AG04450 (cell line): ENCODE measurements around the gene PPP1R15A. TPM values are rescaled to one million over a fixed set of nuclear protein-coding genes. Genes with fewer than 3 reads are reported as not detected.
"Not testable (repeated sequence)": the region's sequence is repeated elsewhere in the genome, so short reads cannot be mapped to it uniquely, and the experiment has no call there.

Experiments used
- CTCF ChIA-PET: fragments of 300-600, 350-600 bp; formaldehyde crosslinking; extraction: SDS; loops from one replicate; lab custom pipeline; 2022; ENCODE audit warnings: antibody characterized with exemption, inconsistent platforms; lab: Charles Lee
- POLR2A ChIA-PET: fragments of 350-600 bp; formaldehyde crosslinking; extraction: SDS; loops from one replicate; lab custom pipeline; 2021; ENCODE audit warnings: antibody characterized with exemption, inconsistent platforms; lab: Yijun Ruan, JAX
- DNase-seq: peaks from one replicate; pipeline ENCODE4 v3.0.0-alpha.2; 2011; ENCODE audit warnings: low read depth, low spot score
- H3K27ac ChIP-seq: one replicate; pipeline ENCODE4 v1.5.1; 2012; ENCODE audit warnings: low read depth, low read length, control low read depth
- H3K27me3 ChIP-seq: one replicate; pipeline ENCODE4 v1.6.0; 2012; ENCODE audit warnings: low read length; ENCODE audit not compliant: control insufficient read depth, insufficient read depth
- H3K4me3 ChIP-seq: 2 replicates; pipeline ENCODE4 v1.5.1; 2011; ENCODE audit warnings: mild to moderate bottlenecking, low read depth, low read length, control low read depth
- H3K9me3 ChIP-seq: 2 replicates; pipeline ENCODE4 v1.5.1; 2012; ENCODE audit warnings: low read length; ENCODE audit not compliant: control insufficient read depth, insufficient read depth
- CTCF ChIP-seq: IDR thresholded peaks from 2 replicates; pipeline ENCODE4 v1.5.1; 2011; ENCODE audit warnings: low read depth, low read length, control low read depth, inconsistent platforms
- polyA plus RNA-seq: library from polyadenylated mRNA; depleted of rRNA; stranded (reverse); fragments of >200 nt; gene quantifications from 2 replicates; pipeline ENCODE4 v1.2.3, GENCODE V29; 2011

The PPP1R15A gene
- polyA plus RNA-seq, 1 experiment = 36.5 TPM

GRCh38 chr19:48883726-48884125 lies 11.5 kb downstream of the PPP1R15A start:
- Histone ChIP-seq H3K27me3 (no peaks in the 10 kb centered on the region), H3K27ac (no peak overlapping the region), H3K4me3 (no peak overlapping the region), H3K9me3 (peaks cover 7% of the 10 kb centered on the region)
- TF ChIP-seq CTCF = no peak
- CTCF ChIA-PET = no interaction called here
- DNase-seq = no peak
- POLR2A ChIA-PET = no interaction called here

GRCh38 chr19:48887861-48888612 lies 15.8 kb downstream of the PPP1R15A start:
- Histone ChIP-seq H3K9me3 (peaks cover 3% of the 10 kb centered on the region; the same call in 1 of the 2 replicates), H3K27me3 (no peaks in the 10 kb centered on the region), H3K27ac (no peak overlapping the region), H3K4me3 (no peak overlapping the region)
- no peak for DNase-seq
- CTCF ChIA-PET = no interaction called here
- POLR2A ChIA-PET = interaction anchor here (1.2 kb wide), 1 partner anchor 16 kb away, joined by 5 read pairs; the partner anchor contains the start of gene PPP1R15A
- TF ChIP-seq CTCF = no peak

DNA sequence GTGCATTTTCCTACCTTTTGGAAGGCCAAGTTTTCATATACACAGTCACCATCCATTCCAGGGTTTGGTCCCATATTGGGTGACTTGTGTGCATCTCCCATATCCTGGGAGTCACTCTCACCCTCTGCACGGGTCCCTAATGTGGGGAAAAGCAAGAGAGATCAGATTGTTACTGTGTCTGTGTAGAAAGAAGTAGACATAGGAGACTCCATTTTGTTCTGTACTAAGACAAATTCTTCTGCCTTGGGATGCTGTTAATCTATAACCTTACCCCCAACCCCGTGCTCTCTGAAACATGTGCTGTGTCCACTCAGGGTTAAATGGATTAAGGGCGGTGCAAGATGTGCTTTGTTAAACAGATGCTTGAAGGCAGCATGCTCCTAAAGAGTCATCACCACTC lies 17.3 kb downstream of the PPP1R15A start:
- H3K27me3 ChIP-seq, H3K4me3 ChIP-seq, DNase-seq, POLR2A ChIA-PET, H3K27ac ChIP-seq, CTCF ChIA-PET, H3K9me3 ChIP-seq: not testable (repeated sequence)

DNA sequence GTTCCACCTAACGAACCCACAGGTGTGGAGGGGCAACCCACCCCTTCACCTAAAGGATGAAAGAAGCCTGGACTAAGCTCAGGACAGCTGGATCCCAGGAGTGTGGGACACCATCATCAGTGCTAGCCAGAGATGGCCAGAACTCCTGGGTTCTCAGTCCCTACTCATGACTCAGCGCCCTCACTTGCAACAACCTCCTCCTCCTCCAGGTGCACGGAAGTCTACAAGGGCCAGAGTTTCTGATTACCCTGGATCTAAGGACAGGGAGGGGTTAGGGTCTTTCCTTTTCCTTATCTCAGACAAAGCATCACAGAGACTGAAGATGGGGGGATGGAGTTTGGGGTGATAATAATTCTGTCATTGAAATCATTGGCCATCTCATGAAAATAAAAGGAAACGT lies 18.3 kb downstream of the PPP1R15A start:
- no peaks in the 10 kb centered on the region for H3K27me3 ChIP-seq
- DNase-seq = no peak
- no peak overlapping the region for H3K27ac ChIP-seq
- POLR2A ChIA-PET = no interaction called here
- H3K4me3 ChIP-seq = no peak overlapping the region
- CTCF ChIA-PET = no interaction called here
- peaks cover 3% of the 10 kb centered on the region; the same call in 1 of the 2 replicates for H3K9me3 ChIP-seq
- no peak for TF ChIP-seq CTCF

DNA sequence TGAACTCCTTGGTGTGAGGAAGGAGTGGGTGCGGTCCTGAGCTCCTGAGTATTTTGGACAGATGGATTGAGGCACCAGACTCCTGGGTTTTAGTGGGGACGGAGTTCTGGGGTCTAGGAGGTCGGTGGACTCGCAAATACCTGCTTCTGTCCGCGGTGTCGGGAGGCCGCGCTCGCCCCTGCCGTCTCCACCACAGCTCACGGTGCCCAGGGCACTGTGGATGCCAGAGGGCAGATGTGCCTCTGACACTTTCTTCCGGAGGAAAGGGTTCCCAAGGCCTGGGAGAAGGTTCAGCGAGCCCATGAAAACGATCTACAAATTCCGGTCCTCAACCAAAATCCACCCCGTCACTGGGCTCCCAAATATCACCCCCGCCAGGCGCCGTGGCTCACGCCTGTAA lies 23.0 kb downstream of the PPP1R15A start:
- no peak for TF ChIP-seq CTCF
- ChIA-PET CTCF (no interaction called here), POLR2A (interaction anchor here (1.6 kb wide), 1 partner anchor 19 kb away, joined by 3 read pairs; no protein-coding TSS in a partner anchor)
- no peak overlapping the region for H3K4me3 ChIP-seq
- no peaks in the 10 kb centered on the region; the same call in 1 of the 2 replicates for H3K9me3 ChIP-seq
- H3K27ac ChIP-seq = no peak overlapping the region
- H3K27me3 ChIP-seq = no peaks in the 10 kb centered on the region
- DNase-seq = no peak
